Stomach (tissue), 9 donors: Measurements from ENCODE around the gene RANGRF. TPM values are rescaled to one million over a fixed set of nuclear protein-coding genes. Genes with fewer than 3 reads are reported as not detected.

Source experiments
- DNase-seq, 2 donors: peaks; one replicate each; pipeline versions ENCODE4 v3.0.0 to v3.0.0-alpha.2; 2013 to 2019
- H3K27ac ChIP-seq, 5 donors: fragments of 200-600 bp in 4 of 5; sonication (generic) in 4 of 5; one replicate each; pipeline ENCODE4 v1.5.1; 2013 to 2019; ENCODE audit warnings: mild to moderate bottlenecking in 1 of 5, moderate library complexity in 1 of 5
- H3K27me3 ChIP-seq, 3 donors: fragments of 200-600 bp; sonication (generic); one replicate each; pipeline ENCODE4 v1.5.1; 2017 to 2019; ENCODE audit warnings: mixed run types in 1 of 3
- H3K36me3 ChIP-seq, 4 donors: fragments of 200-600 bp; sonication (generic); 1 replicate in 3 of 4; 2 replicates in 1 of 4; pipeline ENCODE4 v1.5.1; 2016 to 2019
- H3K4me1 ChIP-seq, 4 donors: fragments of 200-600 bp; sonication (generic); one replicate each; pipeline ENCODE4 v1.5.1; 2016 to 2019
- H3K4me3 ChIP-seq, 4 donors: fragments of 200-600 bp; sonication (generic) in 3 of 4; one replicate each; pipeline ENCODE4 v1.5.1; 2016 to 2019; ENCODE audit warnings: mild to moderate bottlenecking in 1 of 4
- H3K9me3 ChIP-seq, 4 donors: fragments of 200-600 bp; sonication (generic); one replicate each; pipeline ENCODE4 v1.5.1; 2016 to 2019
- EP300 ChIP-seq: sonication (generic); formaldehyde crosslinking; IDR thresholded peaks from one replicate; pipeline ENCODE4 v1.6.1; 2017; ENCODE audit warnings: antibody characterized with exemption
- POLR2A ChIP-seq, 4 donors: fragments of 450-650 bp; IDR thresholded peaks; one replicate each; pipeline ENCODE4 v1.6.1; 2016; ENCODE audit warnings: antibody characterized with exemption in 4 of 4, control low read depth in 2 of 4, mild to moderate bottlenecking in 1 of 4, moderate library complexity in 1 of 4
- POLR2AphosphoS5 ChIP-seq, 3 donors: sonication (generic); formaldehyde crosslinking; IDR thresholded peaks; one replicate each; pipeline ENCODE4 v1.6.1; 2016; ENCODE audit warnings: antibody characterized with exemption in 3 of 3
- WGBS, 5 donors: extraction: QIAGEN DNeasy Blood & Tissue Kit in 3 of 5; methylation state at CpG; one replicate each; pipeline versions ENCODE4 v1.1.5 to v1.1.7; 2013 to 2018; 5-methylcytosine and 5-hydroxymethylcytosine counted together
- intact Hi-C: fragments of 100-400 bp; cut with DNase I; formaldehyde crosslinking; loops from one replicate; pipeline ENCODE4 v1.15.1; 2023; ENCODE audit warnings: low total_unique reads
- polyA plus RNA-seq, 3 donors: library from polyadenylated mRNA; stranded (reverse); fragments of 200-250 nt; gene quantifications; one replicate each; pipeline ENCODE4 v1.2.3, GENCODE V29; 2013
- total RNA-seq, 5 donors: library from RNA; depleted of rRNA; stranded (reverse); fragments of >200 nt; gene quantifications; one replicate each; pipeline versions ENCODE4 v1.1.0 to v1.2.3, GENCODE V29; 2014 to 2016
- TF ChIP-seq, protein P1 (sequence below), 7 experiments: fragments of 450-650 bp in 4 of 7; fragments of 200-600 bp in 3 of 7; sonication (generic) in 3 of 7; IDR thresholded peaks; one replicate each; pipeline ENCODE4 v1.5.1; 2016 to 2019; ENCODE audit warnings: antibody characterized with exemption in 7 of 7, control low read depth in 2 of 7, mild to moderate bottlenecking in 1 of 7
- donor health status: healthy with polysubstance abuse.
- donor health status: Bipolar disorder and iron deficiency.
- donor health status: healthy.

RANGRF gene
- total and polyA plus RNA-seq, 8 donors = 2.9 to 59.2 (median 25.4) TPM; not detected in 1

GRCh38 chr17:8273884-8274444, 14.5 kb upstream of the RANGRF start:
- H3K27ac ChIP-seq = peak overlapping the region in 2 of 5 donors; percentile 5 to 44
- TF ChIP-seq POLR2A (IDR thresholded peaks at IDR 0.05) (no peak), EP300 (no peak), POLR2AphosphoS5 (IDR thresholded peaks at IDR 0.05) (no peak)
- TF ChIP-seq, protein P1, sequence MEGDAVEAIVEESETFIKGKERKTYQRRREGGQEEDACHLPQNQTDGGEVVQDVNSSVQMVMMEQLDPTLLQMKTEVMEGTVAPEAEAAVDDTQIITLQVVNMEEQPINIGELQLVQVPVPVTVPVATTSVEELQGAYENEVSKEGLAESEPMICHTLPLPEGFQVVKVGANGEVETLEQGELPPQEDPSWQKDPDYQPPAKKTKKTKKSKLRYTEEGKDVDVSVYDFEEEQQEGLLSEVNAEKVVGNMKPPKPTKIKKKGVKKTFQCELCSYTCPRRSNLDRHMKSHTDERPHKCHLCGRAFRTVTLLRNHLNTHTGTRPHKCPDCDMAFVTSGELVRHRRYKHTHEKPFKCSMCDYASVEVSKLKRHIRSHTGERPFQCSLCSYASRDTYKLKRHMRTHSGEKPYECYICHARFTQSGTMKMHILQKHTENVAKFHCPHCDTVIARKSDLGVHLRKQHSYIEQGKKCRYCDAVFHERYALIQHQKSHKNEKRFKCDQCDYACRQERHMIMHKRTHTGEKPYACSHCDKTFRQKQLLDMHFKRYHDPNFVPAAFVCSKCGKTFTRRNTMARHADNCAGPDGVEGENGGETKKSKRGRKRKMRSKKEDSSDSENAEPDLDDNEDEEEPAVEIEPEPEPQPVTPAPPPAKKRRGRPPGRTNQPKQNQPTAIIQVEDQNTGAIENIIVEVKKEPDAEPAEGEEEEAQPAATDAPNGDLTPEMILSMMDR (IDR thresholded peaks at IDR 0.05) = no peak
- H3K27me3 ChIP-seq = no peaks in the 10 kb centered on the region
- H3K9me3 ChIP-seq = no peaks in the 10 kb centered on the region
- peak in 1 of 2 donors; percentile 86 for DNase-seq
- peaks cover 10 to 19% (median 15%) of the 10 kb centered on the region in 4 donors for H3K36me3 ChIP-seq
- 75 to 90% (median 79%) methylated on average over 4 of the region's 4 CpGs for WGBS, 5 donors
- H3K4me3 ChIP-seq = no peak overlapping the region
- intact Hi-C loops = no loop called here
- H3K4me1 ChIP-seq = peaks cover 3 to 10% (median 4%) of the 10 kb centered on the region in 4 donors

GRCh38 chr17:8274816-8275215, 13.7 kb upstream of the RANGRF start:
- Histone ChIP-seq H3K27ac (peak overlapping the region in 1 of 5 donors; percentile 44), H3K36me3 (peaks cover 4 to 10% (median 7%) of the 10 kb centered on the region in 4 donors), H3K4me3 (no peak overlapping the region), H3K9me3 (no peaks in the 10 kb centered on the region), H3K27me3 (no peaks in the 10 kb centered on the region), H3K4me1 (peaks cover 3 to 10% (median 4%) of the 10 kb centered on the region in 4 donors)
- DNase-seq = peak; percentile 33 to 77
- 63 to 73% (median 67%) methylated on average over 5 of the region's 5 CpGs for WGBS, 5 donors
- intact Hi-C loops = no loop called here
- TF ChIP-seq EP300 (no peak), POLR2AphosphoS5 (IDR thresholded peaks at IDR 0.05) (no peak), POLR2A (IDR thresholded peaks at IDR 0.05) (no peak)
- TF ChIP-seq, protein P1 (IDR thresholded peaks at IDR 0.05) = no peak

DNA sequence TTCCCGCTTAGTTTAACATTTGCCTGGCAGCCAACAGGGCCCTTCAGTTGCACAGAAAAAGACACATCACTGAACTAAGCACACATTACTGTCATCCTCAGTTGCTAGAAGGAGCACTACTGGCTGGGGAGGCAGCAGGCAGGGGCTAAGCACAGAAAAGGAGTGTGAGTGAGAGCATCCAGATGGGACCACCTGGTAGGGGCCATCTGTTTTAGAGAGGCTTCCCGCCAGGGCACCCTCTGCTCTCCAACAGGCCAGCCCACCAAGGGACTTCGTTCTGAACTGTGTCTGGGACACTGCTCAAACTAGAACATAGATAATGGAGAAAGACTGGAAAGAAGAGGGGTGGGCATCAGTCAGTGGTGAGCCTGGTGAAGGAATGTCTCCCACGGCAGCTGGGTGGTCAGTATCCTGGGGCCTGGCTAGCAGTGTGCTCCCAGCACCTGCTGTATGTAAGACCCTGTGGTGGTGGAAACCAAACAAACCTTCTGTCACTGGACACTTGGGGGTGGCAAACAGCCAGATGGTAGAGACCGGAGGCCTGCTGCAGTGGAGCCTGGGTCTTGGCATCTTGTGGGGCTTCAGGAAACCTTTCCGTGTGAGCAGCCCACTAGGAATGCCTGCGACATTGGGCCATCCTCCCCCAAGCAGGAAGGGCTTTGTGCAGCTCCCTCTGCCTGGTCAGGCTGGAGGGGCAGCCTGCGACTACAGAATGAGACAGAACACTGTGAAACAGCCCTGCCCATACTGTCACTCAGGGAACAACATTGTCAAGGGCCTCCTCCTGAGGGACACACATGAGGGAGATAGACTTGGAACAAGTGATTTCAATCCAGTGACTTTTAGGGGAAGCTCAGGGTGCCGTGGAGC, 12.8 kb upstream of the RANGRF start:
- H3K27me3 ChIP-seq = no peaks in the 10 kb centered on the region
- TF ChIP-seq POLR2AphosphoS5 (IDR thresholded peaks at IDR 0.05) (no peak), POLR2A (IDR thresholded peaks at IDR 0.05) (no peak), EP300 (no peak)
- TF ChIP-seq, protein P1 (IDR thresholded peaks at IDR 0.05) = no peak
- intact Hi-C loops = no loop called here
- 71 to 78% (median 77%) methylated on average over 8 to 9 of the region's 9 CpGs for WGBS, 5 donors
- H3K27ac ChIP-seq = peak overlapping the region in 1 of 5 donors; percentile 31
- DNase-seq = peak in 1 of 2 donors; percentile 32
- H3K4me3 ChIP-seq = no peak overlapping the region
- no peaks in the 10 kb centered on the region for H3K9me3 ChIP-seq
- peaks cover 0 to 2% (median 0%) of the 10 kb centered on the region in 4 donors for H3K36me3 ChIP-seq
- peaks cover 3 to 10% (median 4%) of the 10 kb centered on the region in 4 donors for H3K4me1 ChIP-seq

- no peaks in the 10 kb centered on the region for H3K27me3 ChIP-seq
- H3K4me3 ChIP-seq = no peak overlapping the region
- TF ChIP-seq POLR2AphosphoS5 (IDR thresholded peaks at IDR 0.05) (no peak), POLR2A (IDR thresholded peaks at IDR 0.05) (no peak), EP300 (no peak)
- TF ChIP-seq, protein P1 (IDR thresholded peaks at IDR 0.05) = no peak
- H3K4me1 ChIP-seq = peaks cover 3 to 10% (median 4%) of the 10 kb centered on the region in 4 donors
- no peak overlapping the region for H3K27ac ChIP-seq
- WGBS, 5 donors = 50 to 72% (median 54%) methylated on average over 5 to 7 of the region's 7 CpGs
- H3K9me3 ChIP-seq = no peaks in the 10 kb centered on the region
- intact Hi-C loops = no loop called here
- peak; percentile 48 to 51 for DNase-seq
- no peaks in the 10 kb centered on the region for H3K36me3 ChIP-seq
These were observed 11.2 kb upstream of the RANGRF start for GRCh38 chr17:8277317-8277716.
